Activated CD8-positive, alpha-beta T cell treated with anti-CD3 and anti-CD28 coated beads for 36 hours (primary cell): ENCODE measurements around the gene ATG2A. TPM values are rescaled to one million over a fixed set of nuclear protein-coding genes. Genes with fewer than 3 reads are reported as not detected.

Source experiments
- ATAC-seq: fragments of 200-7000 bp; cut with Tn5 transposase; one replicate; pipeline ENCODE4 v1.10.0; 2021; ENCODE audit warnings: mild to moderate bottlenecking, moderate library complexity
- CTCF ChIA-PET: fragments of 350-600 bp; sonication (Branson Sonifier 250); formaldehyde crosslinking; loops from one replicate; lab custom pipeline; 2021; ENCODE audit warnings: antibody characterized with exemption; lab: Charles Lee
- POLR2A ChIA-PET: fragments of 350-600 bp; sonication (Branson Sonifier 250); formaldehyde crosslinking; loops from one replicate; lab custom pipeline; 2021; ENCODE audit warnings: antibody characterized with exemption; lab: Charles Lee
- DNase-seq: peaks from one replicate; pipeline ENCODE4 v3.0.0-alpha.2; 2020
- H3K27ac Mint-ChIP-seq: one replicate; pipeline ENCODE4 v1.8.0; 2021; ENCODE audit warnings: mild to moderate bottlenecking, mixed read lengths
- H3K27me3 Mint-ChIP-seq: one replicate; pipeline ENCODE4 v1.8.0; 2021; ENCODE audit warnings: mixed read lengths
- H3K36me3 Mint-ChIP-seq: one replicate; pipeline ENCODE4 v1.8.0; 2021; ENCODE audit warnings: low read depth, mixed read lengths
- H3K4me1 Mint-ChIP-seq: one replicate; pipeline ENCODE4 v1.8.0; 2021; ENCODE audit warnings: low read depth, mixed read lengths
- H3K4me3 Mint-ChIP-seq: one replicate; pipeline ENCODE4 v1.8.0; 2021; ENCODE audit warnings: mild to moderate bottlenecking, moderate library complexity, mixed read lengths
- H3K9me3 Mint-ChIP-seq: one replicate; pipeline ENCODE4 v1.8.0; 2021; ENCODE audit warnings: mixed read lengths
- CTCF ChIP-seq: fragments of 200-600 bp; IDR thresholded peaks from one replicate; pipeline ENCODE4 v1.8.0; 2022; ENCODE audit warnings: antibody characterized with exemption, mild to moderate bottlenecking
- intact Hi-C: fragments of 100-400 bp; cut with micrococcal nuclease; formaldehyde crosslinking; loops from one replicate; pipeline ENCODE4 v1.10.0; 2022
- total RNA-seq, 2 experiments: library from RNA; stranded (reverse); gene quantifications; one replicate each; pipeline ENCODE4 v1.2.3, GENCODE V29; 2021

ATG2A gene
- total RNA-seq, 2 experiments from 2014 or later: 17.1 to 17.5 TPM

GRCh38 chr11:64859542-64860414 is 57.2 kb downstream of the ATG2A start:
- DNase-seq (peak; percentile 88), ATAC-seq (peak; percentile 55)
- H3K4me3 Mint-ChIP-seq: peak overlapping the region; percentile 70
- no peaks in the 10 kb centered on the region for H3K9me3 Mint-ChIP-seq
- H3K27me3 Mint-ChIP-seq: no peaks in the 10 kb centered on the region
- POLR2A ChIA-PET: interaction anchor here (1.0 to 26.2 kb wide), 12 partner anchors 4 to 639 kb away, joined by 3 to 768 read pairs (median 4); partner anchors contain the start of genes CDC42BPG, EHD1, MALAT1 and SYVN1
- peaks cover 89% of the 10 kb centered on the region for H3K4me1 Mint-ChIP-seq
- intact Hi-C loops: no loop called here
- H3K27ac Mint-ChIP-seq: peak overlapping the region; percentile 98
- no peak for TF ChIP-seq CTCF
- H3K36me3 Mint-ChIP-seq: peaks cover 43% of the 10 kb centered on the region
- CTCF ChIA-PET: interaction anchor here (0.9 to 28.9 kb wide), 5 partner anchors 5 to 262 kb away, joined by 3 to 1168 read pairs (median 316); partner anchors contain the start of genes CDC42BPG, EHD1, FAU and MRPL49

DNA sequence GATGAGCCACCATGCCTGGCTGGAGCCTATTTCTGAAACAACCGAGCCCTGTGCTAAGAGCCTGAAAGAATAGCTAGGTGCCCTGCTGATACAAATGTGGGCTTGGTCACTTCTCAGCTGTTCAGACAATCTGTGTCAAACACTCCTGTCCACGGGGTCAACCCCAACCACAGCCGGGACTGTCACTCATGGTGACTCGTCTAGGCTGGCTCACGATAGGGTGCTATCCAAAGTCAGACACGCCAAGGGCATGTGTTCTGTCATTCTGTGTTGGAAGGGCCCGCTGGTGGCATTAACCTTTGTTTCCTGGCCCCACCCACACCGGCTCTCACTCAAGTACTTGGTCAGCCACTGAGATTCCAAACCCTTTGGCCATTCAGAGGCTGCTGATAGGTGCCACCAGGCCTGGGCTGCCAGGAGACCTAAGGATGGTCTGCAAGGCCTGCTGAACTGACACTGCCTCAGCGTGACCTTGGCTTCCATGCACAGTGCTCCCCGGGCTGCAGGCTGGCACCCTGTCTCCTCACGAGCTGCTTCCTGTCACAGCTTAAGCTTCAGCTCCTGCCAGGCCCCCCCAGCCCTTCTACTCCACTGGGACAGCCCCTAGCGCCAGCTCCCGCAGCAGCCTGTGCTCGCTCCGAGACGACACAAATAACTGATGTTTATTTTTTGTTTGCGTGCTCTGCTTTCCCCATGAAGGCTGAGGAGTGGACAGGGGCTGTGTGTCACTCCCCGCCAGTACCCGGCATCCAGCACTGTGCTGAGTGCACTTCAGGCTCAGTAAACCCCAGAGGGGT is 58.3 kb downstream of the ATG2A start:
- peak; percentile 84 for DNase-seq
- peaks cover 54% of the 10 kb centered on the region for H3K36me3 Mint-ChIP-seq
- no peaks in the 10 kb centered on the region for H3K9me3 Mint-ChIP-seq
- H3K27me3 Mint-ChIP-seq: no peaks in the 10 kb centered on the region
- H3K4me1 Mint-ChIP-seq: peaks cover 90% of the 10 kb centered on the region
- CTCF ChIA-PET: interaction anchor here (0.9 to 28.9 kb wide), 4 partner anchors 6 to 156 kb away, joined by 3 to 1168 read pairs (median 316); partner anchors contain the start of genes CDC42BPG and EHD1
- TF ChIP-seq CTCF: no peak
- peak overlapping the region; percentile 70 for H3K4me3 Mint-ChIP-seq
- POLR2A ChIA-PET: interaction anchor here (0.9 to 26.2 kb wide), 9 partner anchors 5 to 562 kb away, joined by 4 to 768 read pairs (median 5); partner anchors contain the start of genes CDC42BPG, EHD1, SYVN1 and ZNHIT2
- peak overlapping the region; percentile 98 for H3K27ac Mint-ChIP-seq
- ATAC-seq: peak; percentile 49
- intact Hi-C loops: no loop called here

DNA sequence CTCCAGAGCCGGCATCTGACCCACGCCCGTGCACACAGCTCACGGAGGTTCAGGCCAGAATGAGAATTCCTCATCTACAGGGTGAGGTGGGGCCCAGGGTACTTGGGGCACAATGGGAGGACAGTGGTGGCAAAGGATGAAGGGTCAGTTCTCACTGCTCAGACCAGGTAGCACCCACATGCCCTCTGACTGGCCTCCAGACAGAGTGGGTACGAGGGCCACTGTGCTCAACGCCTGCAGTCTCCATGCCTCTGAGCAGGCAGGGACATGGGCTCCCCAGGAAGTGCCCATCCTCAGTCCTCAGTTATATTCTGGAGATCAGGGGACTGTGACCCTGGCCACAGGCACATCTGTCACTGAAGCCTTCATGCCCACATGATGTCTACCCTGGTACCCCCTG is 59.5 kb downstream of the ATG2A start:
- ATAC-seq: no peak
- Mint-ChIP-seq H3K9me3 (no peaks in the 10 kb centered on the region), H3K27ac (peak overlapping the region; percentile 81), H3K4me1 (peaks cover 90% of the 10 kb centered on the region), H3K4me3 (no peak overlapping the region), H3K36me3 (peaks cover 62% of the 10 kb centered on the region), H3K27me3 (no peaks in the 10 kb centered on the region)
- no peak for TF ChIP-seq CTCF
- DNase-seq: no peak
- intact Hi-C loops: no loop called here
- POLR2A ChIA-PET: interaction anchor here (1.1 to 26.2 kb wide), 4 partner anchors 4 to 31 kb away, joined by 5 to 768 read pairs (median 320); partner anchors contain the start of genes CDC42BPG and EHD1
- CTCF ChIA-PET: interaction anchor here (2.6 to 28.9 kb wide), 4 partner anchors 5 to 29 kb away, joined by 20 to 1168 read pairs (median 316); partner anchors contain the start of genes CDC42BPG and EHD1

DNA sequence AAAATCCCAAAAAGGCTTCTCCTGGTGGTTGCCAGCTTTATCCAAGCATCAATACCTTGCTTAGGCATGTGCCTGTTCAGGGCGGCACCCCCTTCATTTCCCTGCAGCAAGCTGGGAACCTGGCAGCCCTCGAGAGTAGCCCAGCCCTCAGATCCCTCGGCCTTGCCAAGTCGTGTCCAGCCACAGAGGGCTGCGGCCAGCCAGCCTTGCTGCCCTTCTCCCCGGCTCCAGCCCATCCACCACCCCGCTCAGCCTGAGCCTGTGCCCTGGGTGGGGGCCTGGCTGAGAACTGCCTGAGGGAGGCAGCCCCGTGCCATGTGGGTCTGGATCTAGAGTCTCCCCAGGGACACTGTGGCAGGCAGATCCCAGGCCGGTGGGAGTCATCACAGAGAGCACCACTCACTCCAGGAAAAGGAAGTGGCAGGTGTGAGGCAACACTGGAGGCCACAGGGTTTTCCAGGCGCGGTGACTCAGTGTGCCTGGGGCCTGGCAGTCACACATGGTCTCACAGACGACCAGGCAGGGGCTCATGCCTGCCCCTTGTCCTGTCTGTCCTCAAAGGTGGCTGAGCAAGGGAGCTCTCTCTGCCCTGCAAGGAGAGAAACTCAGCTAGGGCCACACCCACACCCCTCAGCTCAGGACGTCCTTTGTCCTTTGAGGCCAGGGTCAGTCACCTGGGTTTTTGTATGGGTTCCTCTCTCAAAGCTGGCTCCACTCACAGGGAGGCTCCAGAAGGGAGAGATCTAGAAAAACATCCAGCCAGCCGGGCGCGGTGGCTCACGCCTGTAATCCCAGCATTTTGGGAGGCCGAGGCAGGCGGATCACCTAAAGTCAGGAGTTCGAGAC is 60.4 kb downstream of the ATG2A start:
- Mint-ChIP-seq H3K9me3 (no peaks in the 10 kb centered on the region), H3K4me3 (peak overlapping the region; percentile 38), H3K4me1 (peaks cover 91% of the 10 kb centered on the region), H3K36me3 (peaks cover 64% of the 10 kb centered on the region), H3K27ac (peak overlapping the region; percentile 89), H3K27me3 (no peaks in the 10 kb centered on the region)
- intact Hi-C loops: no loop called here
- ChIA-PET POLR2A (interaction anchor here (1.1 to 26.2 kb wide), 5 partner anchors 4 to 32 kb away, joined by 5 to 768 read pairs (median 320); partner anchors contain the start of genes CDC42BPG and EHD1), CTCF (interaction anchor here (2.6 to 28.9 kb wide), 3 partner anchors 8 to 30 kb away, joined by 20 to 1168 read pairs (median 316); partner anchors contain the start of gene EHD1)
- no peak for TF ChIP-seq CTCF
- ATAC-seq (peak; percentile 7), DNase-seq (peak; percentile 82)
